Suprapubic skin (tissue), 4 donors: ENCODE results near the gene RNF8.

ENCODE experiments used
- CTCF ChIP-seq, 2 donors: fragments of 200-600 bp in 1 of 2; fragments of 450-650 bp in 1 of 2; sonication (generic) in 1 of 2; IDR thresholded peaks; one replicate each; pipeline ENCODE4 v1.5.1; 2016 to 2019; ENCODE audit warnings: antibody characterized with exemption in 2 of 2, mild to moderate bottlenecking in 1 of 2, moderate library complexity in 1 of 2
- EP300 ChIP-seq: sonication (generic); formaldehyde crosslinking; IDR thresholded peaks from one replicate; pipeline ENCODE4 v1.6.1; 2017; ENCODE audit warnings: antibody characterized with exemption
- POLR2A ChIP-seq, 2 donors: fragments of 450-650 bp; IDR thresholded peaks; one replicate each; pipeline ENCODE4 v1.6.1; 2017; ENCODE audit warnings: antibody characterized with exemption in 2 of 2, mild to moderate bottlenecking in 2 of 2, moderate library complexity in 2 of 2
- POLR2AphosphoS5 ChIP-seq, 3 donors: sonication (generic); formaldehyde crosslinking; IDR thresholded peaks; one replicate each; pipeline ENCODE4 v1.6.1; 2017; ENCODE audit warnings: antibody characterized with exemption in 3 of 3

GRCh38 chr6:37305841-37306425 lies 47.9 kb upstream of the RNF8 start:
- TF ChIP-seq CTCF (IDR thresholded peaks at IDR 0.05) (no peak), POLR2A (IDR thresholded peaks at IDR 0.05) (no peak), EP300 (no peak), POLR2AphosphoS5 (IDR thresholded peaks at IDR 0.05) (no peak)
